Measurements from ENCODE around the gene PDE4C. TPM values are rescaled to one million over a fixed set of nuclear protein-coding genes. Genes with fewer than 3 reads are reported as not detected.

The PDE4C gene
- total and polyA plus RNA-seq, 9 of the 15 experiments (the other 6 are each of a cell fraction or from before 2014, with no cell fraction given), result 0.04 to 0.91 (median 0.20) TPM; not detected in 1

- TF ChIP-seq ZNF511 (CRISPR knock-in tag; IDR thresholded peaks at IDR 0.05) (no peak), ZNF146 (CRISPR knock-in tag; IDR thresholded peaks at IDR 0.05; ENCODE audit: unreplicated experiment) (no peak), AFF1 (IDR thresholded peaks at IDR 0.05; ENCODE audit: low read depth in 1 of 2, partially characterized antibody in 2 of 2) (peak in 1 of 2 experiments; percentile 41), MITF (IDR thresholded peaks at IDR 0.05) (peak; percentile 44; the same call in 1 of the 2 replicates), E2F4 (CRISPR knock-in tag; IDR thresholded peaks at IDR 0.05; ENCODE audit: low read depth) (no peak), CREBBP (IDR thresholded peaks at IDR 0.05; ENCODE audit: low read depth, low read length) (no peak), NRF1 (conservative IDR thresholded peaks at IDR 0.05 in 1 of 2, IDR thresholded peaks at IDR 0.05 in 1 of 2) (peak; percentile 9 to 44; a peak in 1 of 4 replicates), RBM14 (IDR thresholded peaks at IDR 0.05; ENCODE audit: borderline replicate concordance, insufficient read depth, low read depth, low read length) (no peak), DPF2 (IDR thresholded peaks at IDR 0.05) (0 out of 2 replicates have a peak, but pooled peaks have one; percentile 34), ZNF507 (tag; conservative IDR thresholded peaks at IDR 0.05) (no peak), ETS1 (conservative IDR thresholded peaks at IDR 0.05; ENCODE audit: control insufficient read depth, low read depth, low read length) (no peak), SMARCE1 (IDR thresholded peaks at IDR 0.05) (peak; percentile 55; the same call in 1 of the 2 replicates), ZKSCAN1 (IDR thresholded peaks at IDR 0.05; ENCODE audit: low read depth, low read length) (no peak), NR2C2 (CRISPR knock-in tag; IDR thresholded peaks at IDR 0.05) (no peak), NR2C2 (tag; IDR thresholded peaks at IDR 0.05) (peak; percentile 69; the same call in 1 of the 2 replicates), IRF2 (CRISPR knock-in tag; IDR thresholded peaks at IDR 0.05) (no peak), PTTG1 (tag; IDR thresholded peaks at IDR 0.05; ENCODE audit: low read depth) (no peak)
Measured at GRCh38 chr19:18262917-18263316, 36.7 kb upstream of the PDE4C start (continued).
